SK-N-SH treated with all-trans-retinoic acid at 6 μM for 48 hours (cell line): ENCODE measurements around the gene PTHLH.

ENCODE experiments used
- ATAC-seq: fragments of 200-7000 bp; cut with Tn5 transposase; 3 replicates; pipeline ENCODE4 v1.9.1; 2020; ENCODE audit warnings: mild to moderate bottlenecking, moderate library complexity
- ARNTL ChIP-seq: fragments of 450-650 bp; formaldehyde crosslinking; IDR thresholded peaks from 2 replicates; pipeline ENCODE4 v1.5.0; 2020; ENCODE audit warnings: low read depth, mild to moderate bottlenecking, moderate library complexity, borderline replicate concordance
- BACH2 ChIP-seq: fragments of 250-450 bp; sonication (Bioruptor Pico); IDR thresholded peaks from 2 replicates; pipeline ENCODE4 v1.9.0; 2021; ENCODE audit warnings: mild to moderate bottlenecking, borderline replicate concordance
- CSDC2 ChIP-seq: fragments of 250-450 bp; sonication (Bioruptor Pico); IDR thresholded peaks from 2 replicates; pipeline ENCODE4 v1.5.0; 2020; ENCODE audit warnings: mild to moderate bottlenecking, moderate library complexity
- ESRRG ChIP-seq: fragments of 250-450 bp; sonication (Bioruptor Pico); IDR thresholded peaks from 2 replicates; pipeline ENCODE4 v1.6.1; 2021; ENCODE audit warnings: mild to moderate bottlenecking
- GLIS3 ChIP-seq: fragments of 250-450 bp; sonication (Bioruptor Pico); IDR thresholded peaks from 2 replicates; pipeline ENCODE4 v1.5.0; 2020; ENCODE audit warnings: mild to moderate bottlenecking, moderate library complexity
- ISL1 ChIP-seq: fragments of 250-450 bp; sonication (Bioruptor Pico); IDR thresholded peaks from 2 replicates; pipeline ENCODE4 v2.1.2; 2022; ENCODE audit warnings: mild to moderate bottlenecking, moderate library complexity
- PATZ1 ChIP-seq: fragments of 250-450 bp; sonication (Bioruptor Pico); IDR thresholded peaks from 2 replicates; pipeline ENCODE4 v1.8.0; 2020; ENCODE audit warnings: mild to moderate bottlenecking, moderate library complexity, borderline replicate concordance
- POU6F1 ChIP-seq: fragments of 250-450 bp; sonication (Bioruptor Pico); IDR thresholded peaks from 2 replicates; pipeline ENCODE4 v1.8.0; 2021; ENCODE audit warnings: low read depth, mild to moderate bottlenecking, moderate library complexity, borderline replicate concordance
- PPARA ChIP-seq: fragments of 250-450 bp; sonication (Bioruptor Pico); IDR thresholded peaks from 2 replicates; pipeline ENCODE4 v1.5.0; 2020; ENCODE audit warnings: mild to moderate bottlenecking, borderline replicate concordance
- RARB ChIP-seq: fragments of 250-450 bp; sonication (Bioruptor Pico); IDR thresholded peaks from 2 replicates; pipeline ENCODE4 v1.8.0; 2021; ENCODE audit warnings: mild to moderate bottlenecking, moderate library complexity
- SNAI2 ChIP-seq: fragments of 250-450 bp; sonication (Bioruptor Pico); IDR thresholded peaks from 2 replicates; pipeline ENCODE4 v1.5.0; 2020; ENCODE audit warnings: mild to moderate bottlenecking, moderate library complexity
- TCF4 ChIP-seq: fragments of 250-450 bp; sonication (Bioruptor Pico); IDR thresholded peaks from 2 replicates; pipeline ENCODE4 v1.8.0; 2021; ENCODE audit warnings: mild to moderate bottlenecking, moderate library complexity, borderline replicate concordance
- TOX ChIP-seq: fragments of 250-450 bp; sonication (Bioruptor Pico); IDR thresholded peaks from 2 replicates; pipeline ENCODE4 v1.8.0; 2021; ENCODE audit warnings: mild to moderate bottlenecking, moderate library complexity, borderline replicate concordance
- TSHZ2 ChIP-seq: fragments of 250-450 bp; sonication (Bioruptor Pico); IDR thresholded peaks from 2 replicates; pipeline ENCODE4 v1.5.0; 2020; ENCODE audit warnings: mild to moderate bottlenecking, moderate library complexity
- ZC3H10 ChIP-seq: fragments of 250-450 bp; sonication (Bioruptor Pico); IDR thresholded peaks from 2 replicates; pipeline ENCODE4 v1.5.1; 2021; ENCODE audit warnings: mild to moderate bottlenecking, moderate library complexity
- ZFP3 ChIP-seq: fragments of 250-450 bp; sonication (Bioruptor Pico); IDR thresholded peaks from 2 replicates; pipeline ENCODE4 v1.5.0; 2020; ENCODE audit warnings: mild to moderate bottlenecking, moderate library complexity
- ZFP30 ChIP-seq: fragments of 450-650 bp; formaldehyde crosslinking; IDR thresholded peaks from 2 replicates; pipeline ENCODE4 v1.5.0; 2022; ENCODE audit warnings: mild to moderate bottlenecking, moderate library complexity
- ZNF565 ChIP-seq: fragments of 450-650 bp; formaldehyde crosslinking; conservative IDR thresholded peaks from 2 replicates; pipeline ENCODE4 v1.5.0; 2020; ENCODE audit warnings: low read depth, mild to moderate bottlenecking, moderate library complexity
- ZNF70 ChIP-seq: fragments of 450-650 bp; formaldehyde crosslinking; IDR thresholded peaks from 2 replicates; pipeline ENCODE4 v1.5.0; 2020; ENCODE audit warnings: mild to moderate bottlenecking, moderate library complexity
- ZNF8 ChIP-seq: fragments of 450-650 bp; formaldehyde crosslinking; IDR thresholded peaks from 2 replicates; pipeline ENCODE4 v1.5.0; 2020; ENCODE audit warnings: mild to moderate bottlenecking, moderate library complexity
- TF ChIP-seq, protein P1 (sequence below): fragments of 250-450 bp; sonication (Bioruptor Pico); IDR thresholded peaks from 2 replicates; pipeline ENCODE4 v1.5.1; 2020; ENCODE audit warnings: low read depth, mild to moderate bottlenecking, moderate library complexity
- TF ChIP-seq, protein P2 (sequence below): fragments of 250-450 bp; sonication (Bioruptor Pico); IDR thresholded peaks from 2 replicates; pipeline ENCODE4 v1.5.1; 2021; ENCODE audit warnings: mild to moderate bottlenecking, moderate library complexity

Gene PTHLH

GRCh38 chr12:27975222-27976136 lies 2.9 kb upstream of the PTHLH start:
- TF ChIP-seq, protein P1, sequence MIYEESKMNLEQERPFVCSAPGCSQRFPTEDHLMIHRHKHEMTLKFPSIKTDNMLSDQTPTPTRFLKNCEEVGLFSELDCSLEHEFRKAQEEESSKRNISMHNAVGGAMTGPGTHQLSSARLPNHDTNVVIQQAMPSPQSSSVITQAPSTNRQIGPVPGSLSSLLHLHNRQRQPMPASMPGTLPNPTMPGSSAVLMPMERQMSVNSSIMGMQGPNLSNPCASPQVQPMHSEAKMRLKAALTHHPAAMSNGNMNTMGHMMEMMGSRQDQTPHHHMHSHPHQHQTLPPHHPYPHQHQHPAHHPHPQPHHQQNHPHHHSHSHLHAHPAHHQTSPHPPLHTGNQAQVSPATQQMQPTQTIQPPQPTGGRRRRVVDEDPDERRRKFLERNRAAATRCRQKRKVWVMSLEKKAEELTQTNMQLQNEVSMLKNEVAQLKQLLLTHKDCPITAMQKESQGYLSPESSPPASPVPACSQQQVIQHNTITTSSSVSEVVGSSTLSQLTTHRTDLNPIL = no peak
- TF ChIP-seq, protein P2, sequence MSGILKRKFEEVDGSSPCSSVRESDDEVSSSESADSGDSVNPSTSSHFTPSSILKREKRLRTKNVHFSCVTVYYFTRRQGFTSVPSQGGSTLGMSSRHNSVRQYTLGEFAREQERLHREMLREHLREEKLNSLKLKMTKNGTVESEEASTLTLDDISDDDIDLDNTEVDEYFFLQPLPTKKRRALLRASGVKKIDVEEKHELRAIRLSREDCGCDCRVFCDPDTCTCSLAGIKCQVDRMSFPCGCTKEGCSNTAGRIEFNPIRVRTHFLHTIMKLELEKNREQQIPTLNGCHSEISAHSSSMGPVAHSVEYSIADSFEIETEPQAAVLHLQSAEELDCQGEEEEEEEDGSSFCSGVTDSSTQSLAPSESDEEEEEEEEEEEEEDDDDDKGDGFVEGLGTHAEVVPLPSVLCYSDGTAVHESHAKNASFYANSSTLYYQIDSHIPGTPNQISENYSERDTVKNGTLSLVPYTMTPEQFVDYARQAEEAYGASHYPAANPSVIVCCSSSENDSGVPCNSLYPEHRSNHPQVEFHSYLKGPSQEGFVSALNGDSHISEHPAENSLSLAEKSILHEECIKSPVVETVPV (CRISPR knock-in tag) = no peak
- TF ChIP-seq ESRRG (CRISPR knock-in tag) (no peak), PPARA (CRISPR knock-in tag) (no peak), ZNF8 (CRISPR knock-in tag) (no peak), RARB (no peak), POU6F1 (CRISPR knock-in tag) (no peak), TOX (no peak), TCF4 (no peak), ZFP3 (CRISPR knock-in tag) (no peak), TSHZ2 (CRISPR knock-in tag) (no peak), GLIS3 (no peak), SNAI2 (CRISPR knock-in tag) (no peak), ZFP30 (CRISPR knock-in tag) (no peak), ARNTL (CRISPR knock-in tag) (no peak), ZNF565 (no peak), ZNF70 (CRISPR knock-in tag) (no peak), ZC3H10 (CRISPR knock-in tag) (no peak), BACH2 (CRISPR knock-in tag) (no peak), PATZ1 (CRISPR knock-in tag) (no peak)
- ATAC-seq = peak; percentile 85

DNA sequence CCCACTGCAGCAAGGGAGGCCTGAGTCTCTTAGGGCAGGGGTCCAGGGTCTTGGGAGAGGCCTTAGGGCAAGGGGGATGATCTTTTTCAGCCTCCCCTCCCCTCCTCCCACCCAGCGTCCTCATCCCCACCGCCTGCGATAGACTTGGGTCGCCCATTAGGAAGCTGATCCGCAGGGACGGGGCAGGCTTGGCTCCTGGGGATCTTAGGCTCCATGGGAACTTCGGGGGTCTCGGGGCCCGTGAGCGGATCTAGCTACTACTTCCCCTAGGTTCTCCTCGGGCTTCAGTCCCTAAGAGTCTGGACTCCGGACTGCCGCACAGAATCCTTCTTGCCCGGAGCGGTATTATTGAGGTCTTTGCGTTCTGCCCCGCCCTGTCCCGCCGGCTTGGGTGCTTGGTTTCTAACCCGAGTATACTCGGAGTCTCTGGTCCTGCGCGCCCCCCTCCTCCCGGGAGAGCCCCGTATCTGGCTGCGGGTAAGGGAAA lies 2.2 kb upstream of the PTHLH start:
- no peak for ATAC-seq
- TF ChIP-seq ZFP3 (CRISPR knock-in tag) = no peak
- TF ChIP-seq CSDC2 (CRISPR knock-in tag) = no peak
- TF ChIP-seq ARNTL (CRISPR knock-in tag) = no peak
- TF ChIP-seq ZNF70 (CRISPR knock-in tag) = no peak
- TF ChIP-seq ZNF8 (CRISPR knock-in tag) = no peak
- no peak for TF ChIP-seq ZC3H10 (CRISPR knock-in tag)
- TF ChIP-seq, protein P2 (CRISPR knock-in tag) = no peak
- no peak for TF ChIP-seq ZNF565
- no peak for TF ChIP-seq ISL1 (CRISPR knock-in tag)
- no peak for TF ChIP-seq PPARA (CRISPR knock-in tag)
- TF ChIP-seq TSHZ2 (CRISPR knock-in tag) = no peak
- TF ChIP-seq BACH2 (CRISPR knock-in tag) = no peak
- no peak for TF ChIP-seq TCF4
- TF ChIP-seq PATZ1 (CRISPR knock-in tag) = no peak
- TF ChIP-seq ZFP30 (CRISPR knock-in tag) = no peak
